Prostate gland (tissue), 2 donors: Measurements from ENCODE around the gene SRP72.
"Not testable (repeated sequence)": the region's sequence is repeated elsewhere in the genome, so short reads cannot be mapped to it uniquely, and the experiment has no call there.

Experiments used
- CTCF ChIP-seq, 4 experiments: fragments of 200-600 bp in 2 of 4; fragments of 450-650 bp in 2 of 4; sonication (generic) in 2 of 4; IDR thresholded peaks; 1 replicate in 3 of 4; 2 replicates in 1 of 4; pipeline ENCODE4 v1.5.1; 2016 to 2019; ENCODE audit warnings: antibody characterized with exemption in 4 of 4, mild to moderate bottlenecking in 2 of 4, moderate library complexity in 2 of 4
- POLR2A ChIP-seq: fragments of 450-650 bp; IDR thresholded peaks from one replicate; pipeline ENCODE4 v1.6.1; 2016; ENCODE audit warnings: antibody characterized with exemption, mild to moderate bottlenecking

DNA sequence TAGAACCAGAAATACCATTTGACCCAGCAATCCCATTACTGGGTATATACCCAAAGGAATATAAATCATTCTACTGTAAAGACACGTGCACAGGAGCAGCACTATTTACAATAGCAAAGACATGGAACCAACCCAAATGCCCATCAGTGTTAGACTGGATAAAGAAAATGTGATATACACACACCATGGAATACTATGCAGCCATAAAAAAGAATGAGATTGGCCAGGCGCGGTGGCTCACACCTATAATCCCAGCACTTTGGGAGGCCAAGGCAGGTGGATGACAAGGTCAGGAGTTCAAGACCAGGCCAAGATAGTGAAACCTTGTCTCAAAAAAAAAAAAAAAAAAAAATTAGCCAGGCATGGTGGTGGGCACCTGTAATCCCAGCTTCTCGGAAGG is 17.9 kb upstream of the SRP72 start:
- TF ChIP-seq CTCF (IDR thresholded peaks at IDR 0.05); POLR2A: not testable (repeated sequence)
